Fibroblast of lung (primary cell): Measurements from ENCODE around the gene DAB1. TPM values are rescaled to one million over a fixed set of nuclear protein-coding genes. Genes with fewer than 3 reads are reported as not detected.

Source experiments
- DNase-seq, 2 donors: peaks; one replicate each; pipeline versions ENCODE4 v3.0.0 to v3.0.0-alpha.2; 2010; ENCODE audit warnings: low read depth in 2 of 2
- H2AFZ ChIP-seq: 2 replicates; pipeline ENCODE4 v1.5.1; 2012; ENCODE audit warnings: low read length, control low read depth, inconsistent platforms
- H3K27ac ChIP-seq: 2 replicates; pipeline ENCODE4 v1.5.1; 2011; ENCODE audit warnings: low read length, control low read depth; ENCODE audit not compliant: insufficient read depth
- H3K27me3 ChIP-seq: 2 replicates; pipeline ENCODE4 v1.5.1; 2011; ENCODE audit warnings: mild to moderate bottlenecking, low read length; ENCODE audit not compliant: control insufficient read depth, insufficient read depth
- H3K36me3 ChIP-seq: 2 replicates; pipeline ENCODE4 v1.5.1; 2011; ENCODE audit warnings: low read length; ENCODE audit not compliant: control insufficient read depth, insufficient read depth
- H3K4me1 ChIP-seq: 2 replicates; pipeline ENCODE4 v1.5.1; 2011; ENCODE audit warnings: low read length; ENCODE audit not compliant: control insufficient read depth, insufficient read depth; ENCODE audit errors: extremely low read depth
- H3K4me2 ChIP-seq: 2 replicates; pipeline ENCODE4 v1.5.1; 2011; ENCODE audit warnings: low read length, control low read depth; ENCODE audit not compliant: insufficient read depth; ENCODE audit errors: extremely low read depth
- H3K4me3 ChIP-seq, 4 experiments: fragments of 200-600 bp in 1 of 4; sonication (generic) in 1 of 4; replicated peaks in 1 of 4; 2 replicates each; pipeline ENCODE4 v1.5.1; 2011 to 2016; ENCODE audit warnings: low read length in 4 of 4, low read depth in 3 of 4, mild to moderate bottlenecking in 3 of 4, control low read depth in 2 of 4, inconsistent platforms in 1 of 4, mixed read lengths in 1 of 4; ENCODE audit not compliant: insufficient read depth in 1 of 4; ENCODE audit errors: control extremely low read depth in 1 of 4
- H3K79me2 ChIP-seq: 2 replicates; pipeline ENCODE4 v1.5.1; 2012; ENCODE audit warnings: mild to moderate bottlenecking, low read length, inconsistent platforms; ENCODE audit not compliant: control insufficient read depth, insufficient read depth
- H3K9ac ChIP-seq: 2 replicates; pipeline ENCODE4 v1.5.1; 2011; ENCODE audit warnings: mild to moderate bottlenecking, low read length, control low read depth; ENCODE audit not compliant: insufficient read depth
- H3K9me3 ChIP-seq: 2 replicates; pipeline ENCODE4 v1.5.1; 2012; ENCODE audit warnings: low read depth, low read length; ENCODE audit not compliant: control insufficient read depth, insufficient read depth
- H4K20me1 ChIP-seq: 2 replicates; pipeline ENCODE4 v1.5.1; 2011; ENCODE audit warnings: low read length; ENCODE audit not compliant: control insufficient read depth, insufficient read depth; ENCODE audit errors: extremely low read depth
- CTCF ChIP-seq, 2 donors: IDR thresholded peaks in 1 of 2; conservative IDR thresholded peaks in 1 of 2; 1 replicate in 1 of 2; 2 replicates in 1 of 2; pipeline ENCODE4 v1.5.1; 2011 to 2012; ENCODE audit warnings: low read length in 2 of 2, control low read depth in 1 of 2, inconsistent platforms in 1 of 2, low read depth in 1 of 2, mild to moderate bottlenecking in 1 of 2
- EZH2 ChIP-seq: IDR thresholded peaks from 2 replicates; pipeline ENCODE4 v1.5.1; 2012; ENCODE audit warnings: low read length, control low read depth, mild to moderate bottlenecking; ENCODE audit errors: missing control alignments
- polyA plus RNA-seq, 2 donors: library from polyadenylated mRNA; depleted of rRNA in 1 of 2; stranded (reverse) in 1 of 2; unstranded in 1 of 2; fragments of >200 nt; gene quantifications; 2 replicates each; pipeline ENCODE4 v1.2.1, GENCODE V29; 2011 to 2012; ENCODE audit warnings: missing spikeins in 1 of 2
- total RNA-seq: library from RNA; depleted of rRNA; stranded (reverse); fragments of >200 nt; gene quantifications from 2 replicates; pipeline ENCODE4 v1.2.1, GENCODE V29; 2014

DAB1 gene
- total and polyA plus RNA-seq, 2 donors (not counting 1 experiment from before 2014, with no cell fraction given), result 0.17 to 2.0 TPM

DNA sequence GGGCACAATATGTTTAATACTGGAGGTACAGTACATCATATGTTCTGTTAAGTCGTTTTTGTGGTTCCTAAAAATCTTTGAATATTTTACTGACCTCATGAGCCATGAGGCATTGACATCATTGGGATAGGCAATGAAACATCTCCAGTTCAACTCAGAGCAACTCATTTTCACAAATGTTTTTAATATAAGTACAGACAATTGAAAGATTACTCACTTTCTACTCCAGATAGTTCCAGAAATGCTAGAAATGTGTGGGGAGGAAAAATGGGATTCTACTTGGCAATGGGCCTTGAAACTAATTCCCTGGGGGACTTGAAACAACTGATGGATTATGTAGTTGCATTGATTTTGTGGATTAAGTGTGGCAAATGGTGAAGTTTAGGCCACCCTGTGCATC, 450.9 kb downstream of the DAB1 start:
- H3K9ac ChIP-seq, result no peak overlapping the region
- TF ChIP-seq EZH2 (no peak), CTCF (conservative IDR thresholded peaks at IDR 0.05 in 1 of 2, IDR thresholded peaks at IDR 0.05 in 1 of 2; ENCODE audit: low read depth in 1 of 2, low read length in 2 of 2) (no peak)
- H3K79me2 ChIP-seq, result no peaks in the 10 kb centered on the region
- H3K9me3 ChIP-seq, result no peaks in the 10 kb centered on the region
- H3K4me1 ChIP-seq, result no peaks in the 10 kb centered on the region
- no peak overlapping the region for H2AFZ ChIP-seq
- H3K27me3 ChIP-seq, result no peaks in the 10 kb centered on the region
- no peak overlapping the region for H3K4me3 ChIP-seq
- no peak overlapping the region for H3K4me2 ChIP-seq
- no peaks in the 10 kb centered on the region for H4K20me1 ChIP-seq
- H3K36me3 ChIP-seq, result no peaks in the 10 kb centered on the region
- H3K27ac ChIP-seq, result no peak overlapping the region
- DNase-seq, result no peak

DNA sequence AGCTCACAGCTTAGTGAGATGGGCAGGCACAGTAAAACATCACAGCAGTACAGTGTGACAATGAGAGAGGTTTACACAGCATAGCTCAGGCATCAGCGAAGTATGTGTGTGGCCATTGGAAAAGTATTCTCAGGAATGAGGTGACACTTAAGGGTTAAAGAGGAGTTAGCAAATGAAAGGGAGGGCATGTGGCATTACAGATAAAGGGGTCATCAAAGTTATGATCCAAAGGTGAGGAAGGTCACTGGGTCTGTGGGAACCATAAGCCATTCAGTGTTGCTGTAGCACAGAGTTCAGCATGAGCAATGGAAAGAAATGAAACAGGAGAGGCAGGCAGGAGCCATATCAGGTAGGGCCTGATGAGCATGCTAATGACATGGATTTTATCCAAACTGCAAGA, 453.6 kb downstream of the DAB1 start:
- Histone ChIP-seq H3K36me3 (no peaks in the 10 kb centered on the region), H2AFZ (no peak overlapping the region), H3K27me3 (no peaks in the 10 kb centered on the region), H3K27ac (no peak overlapping the region), H3K79me2 (no peaks in the 10 kb centered on the region), H3K9ac (no peak overlapping the region), H3K4me2 (no peak overlapping the region), H3K4me3 (no peak overlapping the region), H3K9me3 (no peaks in the 10 kb centered on the region), H3K4me1 (no peaks in the 10 kb centered on the region), H4K20me1 (no peaks in the 10 kb centered on the region)
- DNase-seq, result no peak
- no peak for TF ChIP-seq EZH2
- no peak for TF ChIP-seq CTCF (conservative IDR thresholded peaks at IDR 0.05 in 1 of 2, IDR thresholded peaks at IDR 0.05 in 1 of 2; ENCODE audit: low read depth in 1 of 2, low read length in 2 of 2)

GRCh38 chr1:56968878-56969495, 454.9 kb downstream of the DAB1 start:
- no peak overlapping the region for H3K4me2 ChIP-seq
- TF ChIP-seq CTCF (conservative IDR thresholded peaks at IDR 0.05 in 1 of 2, IDR thresholded peaks at IDR 0.05 in 1 of 2; ENCODE audit: low read depth in 1 of 2, low read length in 2 of 2) (no peak), EZH2 (no peak)
- no peak for DNase-seq

More at GRCh38 chr1:56968878-56969495, 454.9 kb downstream of the DAB1 start:
- Histone ChIP-seq H3K9ac (no peak overlapping the region), H3K36me3 (no peaks in the 10 kb centered on the region), H3K4me1 (no peaks in the 10 kb centered on the region), H4K20me1 (no peaks in the 10 kb centered on the region), H3K9me3 (no peaks in the 10 kb centered on the region), H3K27me3 (no peaks in the 10 kb centered on the region), H3K79me2 (no peaks in the 10 kb centered on the region), H3K4me3 (no peak overlapping the region), H3K27ac (no peak overlapping the region), H2AFZ (no peak overlapping the region)
